Fibroblast of lung (primary cell): ENCODE measurements around the gene P4HA1. TPM values are rescaled to one million over a fixed set of nuclear protein-coding genes. Genes with fewer than 3 reads are reported as not detected.
"Not testable (repeated sequence)": the region's sequence is repeated elsewhere in the genome, so short reads cannot be mapped to it uniquely, and the experiment has no call there.

Experiments
- DNase-seq, 2 donors: peaks; one replicate each; pipeline versions ENCODE4 v3.0.0 to v3.0.0-alpha.2; 2010; ENCODE audit warnings: low read depth in 2 of 2
- H2AFZ ChIP-seq: 2 replicates; pipeline ENCODE4 v1.5.1; 2012; ENCODE audit warnings: low read length, control low read depth, inconsistent platforms
- H3K27ac ChIP-seq: 2 replicates; pipeline ENCODE4 v1.5.1; 2011; ENCODE audit warnings: low read length, control low read depth; ENCODE audit not compliant: insufficient read depth
- H3K27me3 ChIP-seq: 2 replicates; pipeline ENCODE4 v1.5.1; 2011; ENCODE audit warnings: mild to moderate bottlenecking, low read length; ENCODE audit not compliant: control insufficient read depth, insufficient read depth
- H3K36me3 ChIP-seq: 2 replicates; pipeline ENCODE4 v1.5.1; 2011; ENCODE audit warnings: low read length; ENCODE audit not compliant: control insufficient read depth, insufficient read depth
- H3K4me1 ChIP-seq: 2 replicates; pipeline ENCODE4 v1.5.1; 2011; ENCODE audit warnings: low read length; ENCODE audit not compliant: control insufficient read depth, insufficient read depth; ENCODE audit errors: extremely low read depth
- H3K4me2 ChIP-seq: 2 replicates; pipeline ENCODE4 v1.5.1; 2011; ENCODE audit warnings: low read length, control low read depth; ENCODE audit not compliant: insufficient read depth; ENCODE audit errors: extremely low read depth
- H3K4me3 ChIP-seq, 4 experiments: fragments of 200-600 bp in 1 of 4; sonication (generic) in 1 of 4; replicated peaks in 1 of 4; 2 replicates each; pipeline ENCODE4 v1.5.1; 2011 to 2016; ENCODE audit warnings: low read length in 4 of 4, low read depth in 3 of 4, mild to moderate bottlenecking in 3 of 4, control low read depth in 2 of 4, inconsistent platforms in 1 of 4, mixed read lengths in 1 of 4; ENCODE audit not compliant: insufficient read depth in 1 of 4; ENCODE audit errors: control extremely low read depth in 1 of 4
- H3K79me2 ChIP-seq: 2 replicates; pipeline ENCODE4 v1.5.1; 2012; ENCODE audit warnings: mild to moderate bottlenecking, low read length, inconsistent platforms; ENCODE audit not compliant: control insufficient read depth, insufficient read depth
- H3K9ac ChIP-seq: 2 replicates; pipeline ENCODE4 v1.5.1; 2011; ENCODE audit warnings: mild to moderate bottlenecking, low read length, control low read depth; ENCODE audit not compliant: insufficient read depth
- H3K9me3 ChIP-seq: 2 replicates; pipeline ENCODE4 v1.5.1; 2012; ENCODE audit warnings: low read depth, low read length; ENCODE audit not compliant: control insufficient read depth, insufficient read depth
- H4K20me1 ChIP-seq: 2 replicates; pipeline ENCODE4 v1.5.1; 2011; ENCODE audit warnings: low read length; ENCODE audit not compliant: control insufficient read depth, insufficient read depth; ENCODE audit errors: extremely low read depth
- CTCF ChIP-seq, 2 donors: IDR thresholded peaks in 1 of 2; conservative IDR thresholded peaks in 1 of 2; 1 replicate in 1 of 2; 2 replicates in 1 of 2; pipeline ENCODE4 v1.5.1; 2011 to 2012; ENCODE audit warnings: low read length in 2 of 2, control low read depth in 1 of 2, inconsistent platforms in 1 of 2, low read depth in 1 of 2, mild to moderate bottlenecking in 1 of 2
- EZH2 ChIP-seq: IDR thresholded peaks from 2 replicates; pipeline ENCODE4 v1.5.1; 2012; ENCODE audit warnings: low read length, control low read depth, mild to moderate bottlenecking; ENCODE audit errors: missing control alignments
- polyA plus RNA-seq, 2 donors: library from polyadenylated mRNA; depleted of rRNA in 1 of 2; stranded (reverse) in 1 of 2; unstranded in 1 of 2; fragments of >200 nt; gene quantifications; 2 replicates each; pipeline ENCODE4 v1.2.1, GENCODE V29; 2011 to 2012; ENCODE audit warnings: missing spikeins in 1 of 2
- total RNA-seq: library from RNA; depleted of rRNA; stranded (reverse); fragments of >200 nt; gene quantifications from 2 replicates; pipeline ENCODE4 v1.2.1, GENCODE V29; 2014

Gene P4HA1
- total and polyA plus RNA-seq, 2 donors (not counting 1 experiment from before 2014, with no cell fraction given): 147 to 226 TPM

- peak overlapping the region; percentile 63 for H3K27ac ChIP-seq
- H2AFZ ChIP-seq: no peak overlapping the region
- H3K27me3 ChIP-seq: no peaks in the 10 kb centered on the region
- H3K4me1 ChIP-seq: no peaks in the 10 kb centered on the region
- H3K9ac ChIP-seq: no peak overlapping the region
- H4K20me1 ChIP-seq: no peaks in the 10 kb centered on the region
- DNase-seq: peak; percentile 48 to 58
- H3K9me3 ChIP-seq: no peaks in the 10 kb centered on the region
- no peak for TF ChIP-seq EZH2
- H3K4me3 ChIP-seq: no peak overlapping the region
- no peaks in the 10 kb centered on the region for H3K36me3 ChIP-seq
- H3K79me2 ChIP-seq: no peaks in the 10 kb centered on the region
- H3K4me2 ChIP-seq: no peak overlapping the region
Observed at GRCh38 chr10:73039635-73040034, 57.0 kb downstream of the P4HA1 start.

- H3K4me3 ChIP-seq, H3K9ac ChIP-seq, H4K20me1 ChIP-seq, H3K36me3 ChIP-seq, H3K27me3 ChIP-seq, H3K79me2 ChIP-seq, H3K27ac ChIP-seq, H2AFZ ChIP-seq, H3K9me3 ChIP-seq, DNase-seq, H3K4me1 ChIP-seq, H3K4me2 ChIP-seq: not testable (repeated sequence)
Observed at GRCh38 chr10:73036285-73036684, 60.4 kb downstream of the P4HA1 start.

GRCh38 chr10:73032536-73032935 lies 64.1 kb downstream of the P4HA1 start:
- no peak overlapping the region for H3K4me3 ChIP-seq
- H3K27ac ChIP-seq: no peak overlapping the region
- TF ChIP-seq EZH2 (no peak), CTCF (conservative IDR thresholded peaks at IDR 0.05 in 1 of 2, IDR thresholded peaks at IDR 0.05 in 1 of 2; ENCODE audit: low read depth in 1 of 2, low read length in 2 of 2) (no peak)
- no peak overlapping the region for H3K9ac ChIP-seq
- H3K36me3 ChIP-seq: peaks cover 1% of the 10 kb centered on the region
- no peaks in the 10 kb centered on the region for H3K4me1 ChIP-seq
- H2AFZ ChIP-seq: no peak overlapping the region
- no peaks in the 10 kb centered on the region for H3K9me3 ChIP-seq
- no peak for DNase-seq
- H3K79me2 ChIP-seq: no peaks in the 10 kb centered on the region
- no peaks in the 10 kb centered on the region for H4K20me1 ChIP-seq
- H3K4me2 ChIP-seq: no peak overlapping the region
- no peaks in the 10 kb centered on the region for H3K27me3 ChIP-seq

- H3K4me1 ChIP-seq, H3K27ac ChIP-seq, H3K36me3 ChIP-seq, H3K4me3 ChIP-seq, DNase-seq, H3K27me3 ChIP-seq, H3K4me2 ChIP-seq, H3K9ac ChIP-seq, H3K79me2 ChIP-seq, H3K9me3 ChIP-seq, H4K20me1 ChIP-seq, H2AFZ ChIP-seq: not testable (repeated sequence)
Observed at GRCh38 chr10:73026623-73027022, 70.0 kb downstream of the P4HA1 start.

- not testable (repeated sequence) for H3K36me3 ChIP-seq, H3K4me1 ChIP-seq, H3K27me3 ChIP-seq, H3K4me3 ChIP-seq, DNase-seq, H2AFZ ChIP-seq, H3K9ac ChIP-seq, H3K79me2 ChIP-seq, H3K4me2 ChIP-seq, H4K20me1 ChIP-seq, H3K27ac ChIP-seq, H3K9me3 ChIP-seq
Observed at GRCh38 chr10:73023455-73024070, 73.1 kb downstream of the P4HA1 start.

GRCh38 chr10:73022961-73023360 lies 73.7 kb downstream of the P4HA1 start:
- H3K27ac ChIP-seq, H3K79me2 ChIP-seq: not testable (repeated sequence)

More at GRCh38 chr10:73022961-73023360, 73.7 kb downstream of the P4HA1 start:
- not testable (repeated sequence) for DNase-seq, H3K27me3 ChIP-seq, H3K9ac ChIP-seq, H3K4me2 ChIP-seq, H4K20me1 ChIP-seq, H3K36me3 ChIP-seq, H2AFZ ChIP-seq, H3K9me3 ChIP-seq, H3K4me1 ChIP-seq, H3K4me3 ChIP-seq
